ENCODE data around the gene STARD13. TPM values are rescaled to one million over a fixed set of nuclear protein-coding genes. Genes with fewer than 3 reads are reported as not detected.

The STARD13 gene
- total RNA-seq, 6 donors from 2014 or later, result 43.6 to 76.5 (median 63.7) TPM

DNA sequence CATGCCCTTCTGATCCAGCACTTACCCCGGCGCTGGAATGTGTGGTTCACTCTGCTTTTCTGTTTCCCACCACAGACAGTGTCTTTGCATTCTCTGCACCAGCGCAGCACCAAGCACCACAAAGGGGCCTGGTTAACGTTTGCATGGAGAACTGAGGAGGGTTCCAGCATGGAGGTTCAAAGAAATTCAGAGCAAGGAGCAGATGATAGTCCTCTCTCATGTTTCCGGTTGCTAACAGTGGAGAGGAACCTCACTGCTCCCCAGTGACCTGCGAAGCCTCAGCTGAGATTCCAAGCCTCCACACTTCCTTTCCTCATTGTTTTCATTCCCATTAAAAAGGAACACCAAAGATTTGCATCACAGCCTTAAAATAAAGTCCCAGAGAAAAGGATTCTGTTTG lies 99.7 kb downstream of the STARD13 start:
- DNase-seq (no peak), ATAC-seq (ENCODE audit: low FRiP score in 2 of 2) (no peak)
- Histone ChIP-seq H3K4me1 (peaks cover 15 to 39% (median 22%) of the 10 kb centered on the region in 4 donors), H3K27ac (peak overlapping the region in 1 of 4 donors; percentile 12), H3K9me3 (no peaks in the 10 kb centered on the region), H3K4me3 (no peak overlapping the region), H3K27me3 (no peaks in the 10 kb centered on the region), H3K36me3 (peaks cover 0 to 12% (median 0%) of the 10 kb centered on the region in 4 donors)
- TF ChIP-seq CTCF (IDR thresholded peaks at IDR 0.05) (no peak), POLR2AphosphoS5 (IDR thresholded peaks at IDR 0.05) (no peak), POLR2A (IDR thresholded peaks at IDR 0.05) (no peak), EP300 (IDR thresholded peaks at IDR 0.05) (no peak)
- 86 to 91% methylated on average over 6 of the region's 6 CpGs for WGBS, 2 donors

- no peaks in the 10 kb centered on the region for H3K9me3 ChIP-seq
- TF ChIP-seq CTCF (IDR thresholded peaks at IDR 0.05) (no peak), POLR2A (IDR thresholded peaks at IDR 0.05) (no peak), EP300 (IDR thresholded peaks at IDR 0.05) (no peak), POLR2AphosphoS5 (IDR thresholded peaks at IDR 0.05) (no peak)
- H3K27ac ChIP-seq, result no peak overlapping the region
- H3K27me3 ChIP-seq, result no peaks in the 10 kb centered on the region
- H3K4me1 ChIP-seq, result peaks cover 10 to 33% (median 20%) of the 10 kb centered on the region in 4 donors
- no peak overlapping the region for H3K4me3 ChIP-seq
- WGBS, 2 donors, result 83 to 92% methylated on average over 2 of the region's 2 CpGs
- peaks cover 0 to 12% (median 0%) of the 10 kb centered on the region in 4 donors for H3K36me3 ChIP-seq
- DNase-seq (no peak), ATAC-seq (ENCODE audit: low FRiP score in 2 of 2) (no peak)
These were observed 101.0 kb downstream of the STARD13 start for GRCh38 chr13:33184530-33184929.

GRCh38 chr13:33184112-33184490 lies 101.5 kb downstream of the STARD13 start:
- whole genome bisulfite sequencing, 2 donors, result 81 to 90% methylated on average over 2 of the region's 2 CpGs
- H3K4me1 ChIP-seq, result peaks cover 7 to 30% (median 17%) of the 10 kb centered on the region in 4 donors
- no peaks in the 10 kb centered on the region for H3K9me3 ChIP-seq
- DNase-seq, result no peak
- H3K27ac ChIP-seq, result peak overlapping the region in 1 of 4 donors; percentile 19
- no peak for ATAC-seq (ENCODE audit: low FRiP score in 2 of 2)
- no peak overlapping the region for H3K4me3 ChIP-seq
- TF ChIP-seq CTCF (IDR thresholded peaks at IDR 0.05) (no peak), EP300 (IDR thresholded peaks at IDR 0.05) (no peak), POLR2A (IDR thresholded peaks at IDR 0.05) (no peak), POLR2AphosphoS5 (IDR thresholded peaks at IDR 0.05) (no peak)
- peaks cover 0 to 12% (median 0%) of the 10 kb centered on the region in 4 donors for H3K36me3 ChIP-seq
- no peaks in the 10 kb centered on the region for H3K27me3 ChIP-seq

DNA sequence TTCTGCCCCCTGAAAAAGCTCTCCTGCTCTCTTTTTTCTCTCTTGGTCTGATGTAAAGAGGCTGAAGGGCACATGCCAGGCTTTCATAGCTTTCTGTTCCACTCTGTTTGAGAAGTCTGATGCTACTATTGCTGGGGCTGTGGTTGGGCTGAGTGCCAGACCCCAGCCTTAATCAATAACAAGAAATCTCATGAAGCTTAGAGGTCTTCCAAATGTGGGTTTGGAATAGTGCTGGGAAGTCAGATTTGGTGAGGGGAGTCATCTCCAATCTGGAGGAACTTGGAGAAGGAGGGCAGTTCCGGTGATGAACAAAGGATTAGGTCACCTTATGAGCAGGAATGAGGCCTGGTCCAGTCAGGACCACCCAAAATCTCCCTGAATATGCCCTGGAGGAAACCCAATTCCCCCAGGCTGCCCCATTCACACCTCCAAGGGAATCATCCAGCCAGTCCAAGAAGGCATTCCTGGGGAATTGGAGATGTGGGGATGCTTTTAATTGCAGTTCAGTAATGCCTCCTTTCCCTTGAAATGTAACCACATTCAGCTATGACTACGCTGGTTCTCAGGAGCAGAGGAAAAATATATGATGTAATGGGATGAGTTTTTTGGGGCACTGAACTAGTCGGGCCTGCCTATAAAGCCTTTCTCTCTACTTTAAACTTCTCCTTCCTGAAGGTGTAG lies 102.0 kb downstream of the STARD13 start:
- 76 to 92% methylated on average over 3 of the region's 3 CpGs for WGBS, 2 donors

More for the DNA sequence above, 102.0 kb downstream of the STARD13 start:
- no peak for TF ChIP-seq POLR2A (IDR thresholded peaks at IDR 0.05)
- no peak for TF ChIP-seq EP300 (IDR thresholded peaks at IDR 0.05)
- TF ChIP-seq CTCF (IDR thresholded peaks at IDR 0.05), result no peak
- TF ChIP-seq POLR2AphosphoS5 (IDR thresholded peaks at IDR 0.05), result no peak
- ATAC-seq (ENCODE audit: low FRiP score in 2 of 2) (no peak), DNase-seq (no peak)
- Histone ChIP-seq H3K27me3 (no peaks in the 10 kb centered on the region), H3K9me3 (no peaks in the 10 kb centered on the region), H3K36me3 (peaks cover 0 to 12% (median 0%) of the 10 kb centered on the region in 4 donors), H3K4me1 (peaks cover 7 to 27% (median 13%) of the 10 kb centered on the region in 4 donors), H3K27ac (peak overlapping the region in 1 of 4 donors; percentile 19), H3K4me3 (no peak overlapping the region)
